HepG2 (cell line): ENCODE measurements around the gene C12orf60. TPM values are rescaled to one million over a fixed set of nuclear protein-coding genes. Genes with fewer than 3 reads are reported as not detected.
A peak's percentile ranks its signal among the peaks of the same experiment; 100 is the strongest.

Experiments
- ASH2L ChIP-seq: fragments of 300-600, 200-600 bp; sonication (generic); IDR thresholded peaks from 2 replicates; pipeline ENCODE4 v1.7.0; 2017; ENCODE audit warnings: low read depth, mild to moderate bottlenecking, moderate library complexity, mixed read lengths, low read length; ENCODE audit not compliant: insufficient read length
- ESRRA ChIP-seq: sonication (generic); formaldehyde crosslinking; IDR thresholded peaks from 2 replicates; pipeline ENCODE4 v1.5.1; 2020; ENCODE audit warnings: mild to moderate bottlenecking, low read depth, missing genetic modification reagents
- JUND ChIP-seq: sonication (generic); formaldehyde crosslinking; IDR thresholded peaks from 2 replicates; pipeline ENCODE4 v1.8.0; 2022; ENCODE audit warnings: mild to moderate bottlenecking, missing genetic modification reagents
- NFE2L2 ChIP-seq: fragments of 150-350 bp; IDR thresholded peaks from 2 replicates; pipeline ENCODE4 v1.6.1; 2014; ENCODE audit warnings: low read length
- RBM39 ChIP-seq: fragments of 200-400 bp; formaldehyde crosslinking; IDR thresholded peaks from one replicate; pipeline ENCODE4 v1.6.1; 2018; ENCODE audit warnings: antibody characterized with exemption, mild to moderate bottlenecking, low read depth, low read length; ENCODE audit not compliant: poor library complexity, severe bottlenecking
- TBL1XR1 ChIP-seq: fragments of 150-350 bp; IDR thresholded peaks from 2 replicates; pipeline ENCODE4 v1.6.1; 2014; ENCODE audit warnings: borderline replicate concordance, low read length; ENCODE audit not compliant: partially characterized antibody
- ZNF207 ChIP-seq: fragments of 450-650 bp; IDR thresholded peaks from 2 replicates; pipeline ENCODE4 v1.6.1; 2016; ENCODE audit warnings: antibody characterized with exemption, borderline replicate concordance
- ZNF781 ChIP-seq: sonication (generic); formaldehyde crosslinking; IDR thresholded peaks from 2 replicates; pipeline ENCODE4 v1.5.1; 2020; ENCODE audit warnings: borderline replicate concordance, mild to moderate bottlenecking, missing genetic modification reagents; ENCODE audit errors: not compliant biosample characterization
- polyA plus RNA-seq, 8 experiments: library from polyadenylated mRNA; depleted of rRNA in 3 of 8; stranded (reverse) in 7 of 8; unstranded in 1 of 8; fragments of >200 nt; fragmentation: Illumina TruSeq in 4 of 8; extraction: Trizol in 4 of 8; gene quantifications; 2 replicates each; pipeline versions ENCODE4 v1.2.1 to v1.2.3, GENCODE V29; 2011 to 2016; ENCODE audit warnings: low read depth in 4 of 8, missing spikeins in 1 of 8, mixed read lengths in 1 of 8; ENCODE audit not compliant: insufficient read depth in 1 of 8
- total RNA-seq, 5 experiments: library from RNA; depleted of rRNA; stranded (reverse); fragments of >200 nt; fragmentation: Illumina TruSeq; extraction: Trizol; gene quantifications; 2 replicates each; pipeline ENCODE4 v1.2.3, GENCODE V29; 2016; ENCODE audit warnings: low read depth in 1 of 5
- TF ChIP-seq, protein P1 (sequence below), 2 experiments: sonication (generic) in 1 of 2; formaldehyde crosslinking in 1 of 2; IDR thresholded peaks; 2 replicates each; pipeline versions ENCODE4 v1.4.0 to v1.6.1; 2016 to 2020; ENCODE audit warnings: borderline replicate concordance in 1 of 2, low read depth in 1 of 2, mild to moderate bottlenecking in 1 of 2, missing genetic modification reagents in 1 of 2
- TF ChIP-seq, protein P2 (sequence below): sonication (generic); formaldehyde crosslinking; IDR thresholded peaks from 2 replicates; pipeline ENCODE4 v1.4.0; 2020; ENCODE audit warnings: missing genetic modification reagents
- TF ChIP-seq, protein P3 (sequence below): sonication (generic); formaldehyde crosslinking; IDR thresholded peaks from 2 replicates; pipeline ENCODE4; 2020; ENCODE audit warnings: missing genetic modification reagents, mild to moderate bottlenecking, borderline replicate concordance
- TF ChIP-seq, protein P4 (sequence below): IDR thresholded peaks from 2 replicates; pipeline ENCODE4 v1.6.1; 2016; ENCODE audit warnings: low read depth, missing genetic modification reagents, missing compliant biosample characterization

The C12orf60 gene
- total and polyA plus RNA-seq, 2 of the 13 experiments (the other 11 are each of a cell fraction or from before 2014, with no cell fraction given): 0.55 to 1.4 TPM

DNA sequence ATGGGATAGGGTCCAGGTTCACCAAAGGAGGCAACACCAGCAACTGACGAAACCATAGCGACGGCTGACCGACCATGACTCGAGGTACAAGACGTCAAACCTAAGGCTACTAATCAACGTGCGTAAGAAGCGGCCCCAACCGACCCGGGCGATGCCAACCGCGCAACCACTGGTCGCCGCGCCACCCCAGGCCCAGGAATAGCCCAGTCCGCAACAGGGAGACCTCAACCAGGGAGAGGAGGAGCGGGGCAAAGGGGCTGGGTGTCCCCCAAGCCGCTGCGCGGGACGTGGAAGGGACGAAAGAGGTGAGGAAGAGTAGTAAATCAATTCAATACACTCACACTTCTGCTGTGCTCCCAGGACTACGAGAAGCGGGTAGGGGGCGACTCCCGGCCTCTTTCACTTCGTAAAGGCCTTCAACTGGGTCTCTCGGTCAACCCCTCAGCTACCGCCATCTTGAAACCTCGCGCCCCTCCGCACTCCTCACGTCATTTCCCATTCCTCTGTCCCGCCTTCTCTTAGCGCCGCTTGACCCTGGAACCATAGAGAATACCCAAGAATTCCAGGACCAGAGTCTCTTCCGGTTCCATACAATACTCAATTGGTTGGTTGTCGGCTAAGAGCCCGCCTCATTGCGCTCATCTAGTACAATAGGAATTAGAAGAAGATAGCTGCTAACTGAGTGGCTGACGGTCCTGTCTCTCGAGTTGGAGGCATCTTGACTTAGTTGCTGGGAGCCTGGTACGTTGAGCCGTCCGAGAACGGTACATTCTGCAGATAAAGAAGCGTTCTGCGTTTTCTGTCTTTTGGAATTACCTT lies at the start of gene C12orf60, which contains the start of gene WBP11 (continued):
- TF ChIP-seq, protein P1, sequence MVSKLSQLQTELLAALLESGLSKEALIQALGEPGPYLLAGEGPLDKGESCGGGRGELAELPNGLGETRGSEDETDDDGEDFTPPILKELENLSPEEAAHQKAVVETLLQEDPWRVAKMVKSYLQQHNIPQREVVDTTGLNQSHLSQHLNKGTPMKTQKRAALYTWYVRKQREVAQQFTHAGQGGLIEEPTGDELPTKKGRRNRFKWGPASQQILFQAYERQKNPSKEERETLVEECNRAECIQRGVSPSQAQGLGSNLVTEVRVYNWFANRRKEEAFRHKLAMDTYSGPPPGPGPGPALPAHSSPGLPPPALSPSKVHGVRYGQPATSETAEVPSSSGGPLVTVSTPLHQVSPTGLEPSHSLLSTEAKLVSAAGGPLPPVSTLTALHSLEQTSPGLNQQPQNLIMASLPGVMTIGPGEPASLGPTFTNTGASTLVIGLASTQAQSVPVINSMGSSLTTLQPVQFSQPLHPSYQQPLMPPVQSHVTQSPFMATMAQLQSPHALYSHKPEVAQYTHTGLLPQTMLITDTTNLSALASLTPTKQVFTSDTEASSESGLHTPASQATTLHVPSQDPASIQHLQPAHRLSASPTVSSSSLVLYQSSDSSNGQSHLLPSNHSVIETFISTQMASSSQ (IDR thresholded peaks at IDR 0.05; ENCODE audit: low read depth): no peak
- TF ChIP-seq, protein P1 (CRISPR knock-in tag; IDR thresholded peaks at IDR 0.05; ENCODE audit: borderline replicate concordance): no peak
- TF ChIP-seq JUND (CRISPR knock-in tag): no peak
- TF ChIP-seq, protein P2, sequence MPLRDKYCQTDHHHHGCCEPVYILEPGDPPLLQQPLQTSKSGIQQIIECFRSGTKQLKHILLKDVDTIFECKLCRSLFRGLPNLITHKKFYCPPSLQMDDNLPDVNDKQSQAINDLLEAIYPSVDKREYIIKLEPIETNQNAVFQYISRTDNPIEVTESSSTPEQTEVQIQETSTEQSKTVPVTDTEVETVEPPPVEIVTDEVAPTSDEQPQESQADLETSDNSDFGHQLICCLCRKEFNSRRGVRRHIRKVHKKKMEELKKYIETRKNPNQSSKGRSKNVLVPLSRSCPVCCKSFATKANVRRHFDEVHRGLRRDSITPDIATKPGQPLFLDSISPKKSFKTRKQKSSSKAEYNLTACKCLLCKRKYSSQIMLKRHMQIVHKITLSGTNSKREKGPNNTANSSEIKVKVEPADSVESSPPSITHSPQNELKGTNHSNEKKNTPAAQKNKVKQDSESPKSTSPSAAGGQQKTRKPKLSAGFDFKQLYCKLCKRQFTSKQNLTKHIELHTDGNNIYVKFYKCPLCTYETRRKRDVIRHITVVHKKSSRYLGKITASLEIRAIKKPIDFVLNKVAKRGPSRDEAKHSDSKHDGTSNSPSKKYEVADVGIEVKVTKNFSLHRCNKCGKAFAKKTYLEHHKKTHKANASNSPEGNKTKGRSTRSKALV (CRISPR knock-in tag): 0 out of 2 replicates have a peak, but pooled peaks have one; percentile 59
- TF ChIP-seq ESRRA: no peak
- TF ChIP-seq, protein P3, sequence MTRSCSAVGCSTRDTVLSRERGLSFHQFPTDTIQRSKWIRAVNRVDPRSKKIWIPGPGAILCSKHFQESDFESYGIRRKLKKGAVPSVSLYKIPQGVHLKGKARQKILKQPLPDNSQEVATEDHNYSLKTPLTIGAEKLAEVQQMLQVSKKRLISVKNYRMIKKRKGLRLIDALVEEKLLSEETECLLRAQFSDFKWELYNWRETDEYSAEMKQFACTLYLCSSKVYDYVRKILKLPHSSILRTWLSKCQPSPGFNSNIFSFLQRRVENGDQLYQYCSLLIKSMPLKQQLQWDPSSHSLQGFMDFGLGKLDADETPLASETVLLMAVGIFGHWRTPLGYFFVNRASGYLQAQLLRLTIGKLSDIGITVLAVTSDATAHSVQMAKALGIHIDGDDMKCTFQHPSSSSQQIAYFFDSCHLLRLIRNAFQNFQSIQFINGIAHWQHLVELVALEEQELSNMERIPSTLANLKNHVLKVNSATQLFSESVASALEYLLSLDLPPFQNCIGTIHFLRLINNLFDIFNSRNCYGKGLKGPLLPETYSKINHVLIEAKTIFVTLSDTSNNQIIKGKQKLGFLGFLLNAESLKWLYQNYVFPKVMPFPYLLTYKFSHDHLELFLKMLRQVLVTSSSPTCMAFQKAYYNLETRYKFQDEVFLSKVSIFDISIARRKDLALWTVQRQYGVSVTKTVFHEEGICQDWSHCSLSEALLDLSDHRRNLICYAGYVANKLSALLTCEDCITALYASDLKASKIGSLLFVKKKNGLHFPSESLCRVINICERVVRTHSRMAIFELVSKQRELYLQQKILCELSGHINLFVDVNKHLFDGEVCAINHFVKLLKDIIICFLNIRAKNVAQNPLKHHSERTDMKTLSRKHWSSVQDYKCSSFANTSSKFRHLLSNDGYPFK: peak; percentile 89; the same call in 1 of the 2 replicates
- peak; percentile 51 for TF ChIP-seq ZNF781
- TF ChIP-seq TBL1XR1: no peak
- no peak for TF ChIP-seq RBM39
- TF ChIP-seq ASH2L: peak; percentile 93
- TF ChIP-seq, protein P4, sequence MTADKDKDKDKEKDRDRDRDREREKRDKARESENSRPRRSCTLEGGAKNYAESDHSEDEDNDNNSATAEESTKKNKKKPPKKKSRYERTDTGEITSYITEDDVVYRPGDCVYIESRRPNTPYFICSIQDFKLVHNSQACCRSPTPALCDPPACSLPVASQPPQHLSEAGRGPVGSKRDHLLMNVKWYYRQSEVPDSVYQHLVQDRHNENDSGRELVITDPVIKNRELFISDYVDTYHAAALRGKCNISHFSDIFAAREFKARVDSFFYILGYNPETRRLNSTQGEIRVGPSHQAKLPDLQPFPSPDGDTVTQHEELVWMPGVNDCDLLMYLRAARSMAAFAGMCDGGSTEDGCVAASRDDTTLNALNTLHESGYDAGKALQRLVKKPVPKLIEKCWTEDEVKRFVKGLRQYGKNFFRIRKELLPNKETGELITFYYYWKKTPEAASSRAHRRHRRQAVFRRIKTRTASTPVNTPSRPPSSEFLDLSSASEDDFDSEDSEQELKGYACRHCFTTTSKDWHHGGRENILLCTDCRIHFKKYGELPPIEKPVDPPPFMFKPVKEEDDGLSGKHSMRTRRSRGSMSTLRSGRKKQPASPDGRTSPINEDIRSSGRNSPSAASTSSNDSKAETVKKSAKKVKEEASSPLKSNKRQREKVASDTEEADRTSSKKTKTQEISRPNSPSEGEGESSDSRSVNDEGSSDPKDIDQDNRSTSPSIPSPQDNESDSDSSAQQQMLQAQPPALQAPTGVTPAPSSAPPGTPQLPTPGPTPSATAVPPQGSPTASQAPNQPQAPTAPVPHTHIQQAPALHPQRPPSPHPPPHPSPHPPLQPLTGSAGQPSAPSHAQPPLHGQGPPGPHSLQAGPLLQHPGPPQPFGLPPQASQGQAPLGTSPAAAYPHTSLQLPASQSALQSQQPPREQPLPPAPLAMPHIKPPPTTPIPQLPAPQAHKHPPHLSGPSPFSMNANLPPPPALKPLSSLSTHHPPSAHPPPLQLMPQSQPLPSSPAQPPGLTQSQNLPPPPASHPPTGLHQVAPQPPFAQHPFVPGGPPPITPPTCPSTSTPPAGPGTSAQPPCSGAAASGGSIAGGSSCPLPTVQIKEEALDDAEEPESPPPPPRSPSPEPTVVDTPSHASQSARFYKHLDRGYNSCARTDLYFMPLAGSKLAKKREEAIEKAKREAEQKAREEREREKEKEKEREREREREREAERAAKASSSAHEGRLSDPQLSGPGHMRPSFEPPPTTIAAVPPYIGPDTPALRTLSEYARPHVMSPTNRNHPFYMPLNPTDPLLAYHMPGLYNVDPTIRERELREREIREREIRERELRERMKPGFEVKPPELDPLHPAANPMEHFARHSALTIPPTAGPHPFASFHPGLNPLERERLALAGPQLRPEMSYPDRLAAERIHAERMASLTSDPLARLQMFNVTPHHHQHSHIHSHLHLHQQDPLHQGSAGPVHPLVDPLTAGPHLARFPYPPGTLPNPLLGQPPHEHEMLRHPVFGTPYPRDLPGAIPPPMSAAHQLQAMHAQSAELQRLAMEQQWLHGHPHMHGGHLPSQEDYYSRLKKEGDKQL (CRISPR knock-in tag): no peak
- TF ChIP-seq ZNF207: no peak
- no peak for TF ChIP-seq NFE2L2
